ENCODE results near the gene RACGAP1. TPM values are rescaled to one million over a fixed set of nuclear protein-coding genes. Genes with fewer than 3 reads are reported as not detected.

Gene RACGAP1
- total RNA-seq, 1 experiment from 2014 or later = 147 TPM

DNA sequence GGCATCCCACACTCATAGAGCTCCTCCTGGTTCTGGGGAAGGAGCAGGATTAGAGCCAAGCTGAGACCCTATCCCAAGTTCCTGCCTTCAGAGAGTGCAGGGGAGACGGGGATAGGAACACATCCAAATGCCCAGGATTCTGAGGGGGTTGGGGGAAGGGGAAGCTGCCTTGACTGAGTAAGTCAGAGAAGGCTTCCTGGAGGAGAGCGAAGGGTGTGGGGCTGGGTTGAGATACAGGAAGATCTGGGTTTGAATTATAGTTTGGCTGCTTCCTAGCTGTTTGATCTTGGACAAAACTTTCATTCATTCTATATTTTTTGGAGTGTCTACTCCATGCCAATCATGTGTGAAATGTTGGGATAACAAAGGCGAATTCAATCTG, 82.8 kb downstream of the RACGAP1 start:
- ChIA-PET CTCF (interaction anchor here (0.6 kb wide), 2 partner anchors 66 to 174 kb away, joined by 4 to 5 read pairs; no protein-coding TSS in a partner anchor), POLR2A (no interaction called here)
- Histone ChIP-seq H3K4me1 (ENCODE audit: control insufficient read depth, insufficient read depth, low read length) (peaks cover 13% of the 10 kb centered on the region), H3K9me3 (ENCODE audit: control insufficient read depth, insufficient read depth, low read depth, low read length) (no peaks in the 10 kb centered on the region), H3K36me3 (ENCODE audit: control insufficient read depth, insufficient read depth, low read length) (no peaks in the 10 kb centered on the region), H3K4me3 (ENCODE audit: low read depth in 2 of 2, low read length in 2 of 2) (no peak overlapping the region), H3K27ac (ENCODE audit: low read length) (no peak overlapping the region), H3K27me3 (ENCODE audit: control insufficient read depth, insufficient read depth, low read length) (no peaks in the 10 kb centered on the region)
- intact Hi-C loops (cut with micrococcal nuclease; ENCODE audit: unreplicated experiment) = no loop called here
- in situ Hi-C loops (cut with HindIII; ENCODE audit: low pct_unique_long_range_greater_than_20kb, low sequenced_read_pairs) = no loop called here
- no peak for DNase-seq (ENCODE audit: low read depth, low spot score)
- TF ChIP-seq TCF7L2 (IDR thresholded peaks at IDR 0.05; ENCODE audit: low read depth, low read length) (no peak), SIN3A (IDR thresholded peaks at IDR 0.05; ENCODE audit: borderline replicate concordance, insufficient read depth, low read depth, low read length) (no peak), POLR2AphosphoS5 (IDR thresholded peaks at IDR 0.05; ENCODE audit: low read depth, low read length) (no peak)
- TF ChIP-seq, protein P1, sequence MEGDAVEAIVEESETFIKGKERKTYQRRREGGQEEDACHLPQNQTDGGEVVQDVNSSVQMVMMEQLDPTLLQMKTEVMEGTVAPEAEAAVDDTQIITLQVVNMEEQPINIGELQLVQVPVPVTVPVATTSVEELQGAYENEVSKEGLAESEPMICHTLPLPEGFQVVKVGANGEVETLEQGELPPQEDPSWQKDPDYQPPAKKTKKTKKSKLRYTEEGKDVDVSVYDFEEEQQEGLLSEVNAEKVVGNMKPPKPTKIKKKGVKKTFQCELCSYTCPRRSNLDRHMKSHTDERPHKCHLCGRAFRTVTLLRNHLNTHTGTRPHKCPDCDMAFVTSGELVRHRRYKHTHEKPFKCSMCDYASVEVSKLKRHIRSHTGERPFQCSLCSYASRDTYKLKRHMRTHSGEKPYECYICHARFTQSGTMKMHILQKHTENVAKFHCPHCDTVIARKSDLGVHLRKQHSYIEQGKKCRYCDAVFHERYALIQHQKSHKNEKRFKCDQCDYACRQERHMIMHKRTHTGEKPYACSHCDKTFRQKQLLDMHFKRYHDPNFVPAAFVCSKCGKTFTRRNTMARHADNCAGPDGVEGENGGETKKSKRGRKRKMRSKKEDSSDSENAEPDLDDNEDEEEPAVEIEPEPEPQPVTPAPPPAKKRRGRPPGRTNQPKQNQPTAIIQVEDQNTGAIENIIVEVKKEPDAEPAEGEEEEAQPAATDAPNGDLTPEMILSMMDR (IDR thresholded peaks at IDR 0.05) = no peak
- TF ChIP-seq, protein P2, sequence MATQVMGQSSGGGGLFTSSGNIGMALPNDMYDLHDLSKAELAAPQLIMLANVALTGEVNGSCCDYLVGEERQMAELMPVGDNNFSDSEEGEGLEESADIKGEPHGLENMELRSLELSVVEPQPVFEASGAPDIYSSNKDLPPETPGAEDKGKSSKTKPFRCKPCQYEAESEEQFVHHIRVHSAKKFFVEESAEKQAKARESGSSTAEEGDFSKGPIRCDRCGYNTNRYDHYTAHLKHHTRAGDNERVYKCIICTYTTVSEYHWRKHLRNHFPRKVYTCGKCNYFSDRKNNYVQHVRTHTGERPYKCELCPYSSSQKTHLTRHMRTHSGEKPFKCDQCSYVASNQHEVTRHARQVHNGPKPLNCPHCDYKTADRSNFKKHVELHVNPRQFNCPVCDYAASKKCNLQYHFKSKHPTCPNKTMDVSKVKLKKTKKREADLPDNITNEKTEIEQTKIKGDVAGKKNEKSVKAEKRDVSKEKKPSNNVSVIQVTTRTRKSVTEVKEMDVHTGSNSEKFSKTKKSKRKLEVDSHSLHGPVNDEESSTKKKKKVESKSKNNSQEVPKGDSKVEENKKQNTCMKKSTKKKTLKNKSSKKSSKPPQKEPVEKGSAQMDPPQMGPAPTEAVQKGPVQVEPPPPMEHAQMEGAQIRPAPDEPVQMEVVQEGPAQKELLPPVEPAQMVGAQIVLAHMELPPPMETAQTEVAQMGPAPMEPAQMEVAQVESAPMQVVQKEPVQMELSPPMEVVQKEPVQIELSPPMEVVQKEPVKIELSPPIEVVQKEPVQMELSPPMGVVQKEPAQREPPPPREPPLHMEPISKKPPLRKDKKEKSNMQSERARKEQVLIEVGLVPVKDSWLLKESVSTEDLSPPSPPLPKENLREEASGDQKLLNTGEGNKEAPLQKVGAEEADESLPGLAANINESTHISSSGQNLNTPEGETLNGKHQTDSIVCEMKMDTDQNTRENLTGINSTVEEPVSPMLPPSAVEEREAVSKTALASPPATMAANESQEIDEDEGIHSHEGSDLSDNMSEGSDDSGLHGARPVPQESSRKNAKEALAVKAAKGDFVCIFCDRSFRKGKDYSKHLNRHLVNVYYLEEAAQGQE (IDR thresholded peaks at IDR 0.05; ENCODE audit: insufficient read depth in 1 of 2, low read depth in 2 of 2, low read length in 1 of 2) = no peak
- no peak for ATAC-seq
- BruUV-seq (replicated peaks) = no TSS peak

DNA sequence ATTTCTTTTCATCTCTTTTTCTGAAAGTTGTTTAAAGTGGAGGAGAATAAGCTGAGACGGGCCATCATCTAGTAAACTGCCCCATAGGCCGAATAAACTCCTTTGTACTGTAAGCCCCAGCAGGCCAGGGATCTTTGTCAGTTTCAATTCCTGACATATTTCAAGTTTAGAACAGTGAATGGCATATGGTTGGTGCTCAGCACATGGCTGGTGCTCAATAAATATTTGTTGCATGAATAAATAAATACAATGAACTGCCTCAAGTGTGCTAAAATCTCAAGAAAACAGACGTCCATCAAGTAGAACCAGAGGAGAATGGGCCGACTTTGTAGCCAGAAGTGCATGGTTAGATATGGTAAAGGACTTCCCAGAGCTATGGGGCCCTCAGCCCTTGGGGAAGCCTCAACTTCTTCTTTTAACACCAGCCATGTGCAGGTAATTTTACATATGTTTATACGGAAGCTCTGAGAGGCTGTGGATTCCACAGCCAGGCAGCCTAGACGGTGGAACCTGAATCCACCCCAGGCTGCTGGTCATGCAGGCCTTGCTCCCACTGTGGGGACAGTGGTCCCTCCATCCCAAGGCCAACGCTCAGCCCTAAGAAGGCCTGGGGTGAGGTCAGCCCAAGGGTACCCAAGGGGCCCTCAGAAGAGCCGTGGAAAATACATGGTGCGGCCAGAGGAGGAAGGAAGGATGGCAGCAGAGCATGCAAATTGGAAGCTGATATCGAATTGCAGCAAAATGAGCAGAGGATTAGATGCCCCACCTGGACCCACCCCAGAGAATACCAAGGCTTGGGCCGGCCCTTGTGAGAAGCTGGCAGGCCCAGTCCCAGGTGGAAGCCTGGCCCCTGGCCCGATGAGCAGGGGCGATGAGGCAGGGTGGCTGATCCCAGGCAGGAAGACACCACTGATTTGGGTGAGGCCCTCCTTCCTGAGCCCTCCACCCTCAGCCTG, 83.5 kb downstream of the RACGAP1 start:
- POLR2A ChIA-PET = interaction anchor here (0.5 kb wide), 1 partner anchor 44 kb away, joined by 3 read pairs; no protein-coding TSS in a partner anchor

More for the DNA sequence above, 83.5 kb downstream of the RACGAP1 start:
- ATAC-seq = no peak
- no TSS peak for BruUV-seq (replicated peaks)
- in situ Hi-C loops (cut with HindIII; ENCODE audit: low pct_unique_long_range_greater_than_20kb, low sequenced_read_pairs) (no loop called here), intact Hi-C loops (cut with micrococcal nuclease; ENCODE audit: unreplicated experiment) (no loop called here)
- Histone ChIP-seq H3K4me1 (ENCODE audit: control insufficient read depth, insufficient read depth, low read length) (peaks cover 13% of the 10 kb centered on the region), H3K27me3 (ENCODE audit: control insufficient read depth, insufficient read depth, low read length) (no peaks in the 10 kb centered on the region), H3K9me3 (ENCODE audit: control insufficient read depth, insufficient read depth, low read depth, low read length) (no peaks in the 10 kb centered on the region), H3K27ac (ENCODE audit: low read length) (no peak overlapping the region; the same call in 1 of the 2 replicates), H3K4me3 (ENCODE audit: low read depth in 2 of 2, low read length in 2 of 2) (no peak overlapping the region), H3K36me3 (ENCODE audit: control insufficient read depth, insufficient read depth, low read length) (no peaks in the 10 kb centered on the region)
- CTCF ChIA-PET = interaction anchor here (0.6 kb wide), 2 partner anchors 65 to 174 kb away, joined by 4 to 5 read pairs; no protein-coding TSS in a partner anchor
- TF ChIP-seq TCF7L2 (IDR thresholded peaks at IDR 0.05; ENCODE audit: low read depth, low read length) (no peak), POLR2AphosphoS5 (IDR thresholded peaks at IDR 0.05; ENCODE audit: low read depth, low read length) (no peak), SIN3A (IDR thresholded peaks at IDR 0.05; ENCODE audit: borderline replicate concordance, insufficient read depth, low read depth, low read length) (no peak)
- TF ChIP-seq, protein P2 (IDR thresholded peaks at IDR 0.05; ENCODE audit: insufficient read depth in 1 of 2, low read depth in 2 of 2, low read length in 1 of 2) = no peak
- TF ChIP-seq, protein P1 (IDR thresholded peaks at IDR 0.05) = no peak
- DNase-seq (ENCODE audit: low read depth, low spot score) = no peak
